CD4-positive, alpha-beta T cell treated with Interleukin-2 at 100 ng/mL for 4 hours (primary cell): Measurements from ENCODE around the gene SUPT3H.
"Not testable (repeated sequence)": the region's sequence is repeated elsewhere in the genome, so short reads cannot be mapped to it uniquely, and the experiment has no call there.

Experiments
- DNase-seq: peaks from one replicate; pipeline ENCODE4 v3.0.0-alpha.2; 2020; ENCODE audit warnings: low spot score

The SUPT3H gene

DNA sequence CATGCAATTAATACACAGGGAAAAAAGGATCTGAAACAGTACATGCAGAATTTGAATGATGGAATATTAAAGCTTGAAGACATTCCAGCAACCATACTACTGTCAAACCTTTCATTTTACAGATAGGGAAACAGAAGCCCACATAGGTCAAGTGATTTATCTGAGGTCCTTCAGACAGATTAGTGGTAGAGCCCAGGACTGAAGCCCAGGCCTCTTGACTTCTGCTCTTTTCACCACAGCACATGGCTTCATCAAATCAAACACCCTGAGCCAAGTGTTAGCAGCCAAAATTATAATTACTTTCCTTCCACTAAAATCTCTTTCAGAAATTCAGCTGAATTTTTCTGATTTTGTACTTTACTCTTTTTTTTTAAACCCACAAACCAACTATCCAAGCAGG is 485.2 kb downstream of the SUPT3H start:
- DNase-seq = no peak

- not testable (repeated sequence) for DNase-seq
Measured at GRCh38 chr6:44879071-44879470, 498.7 kb downstream of the SUPT3H start.

- DNase-seq = not testable (repeated sequence)
Measured at GRCh38 chr6:44876638-44877037, 501.1 kb downstream of the SUPT3H start.

DNA sequence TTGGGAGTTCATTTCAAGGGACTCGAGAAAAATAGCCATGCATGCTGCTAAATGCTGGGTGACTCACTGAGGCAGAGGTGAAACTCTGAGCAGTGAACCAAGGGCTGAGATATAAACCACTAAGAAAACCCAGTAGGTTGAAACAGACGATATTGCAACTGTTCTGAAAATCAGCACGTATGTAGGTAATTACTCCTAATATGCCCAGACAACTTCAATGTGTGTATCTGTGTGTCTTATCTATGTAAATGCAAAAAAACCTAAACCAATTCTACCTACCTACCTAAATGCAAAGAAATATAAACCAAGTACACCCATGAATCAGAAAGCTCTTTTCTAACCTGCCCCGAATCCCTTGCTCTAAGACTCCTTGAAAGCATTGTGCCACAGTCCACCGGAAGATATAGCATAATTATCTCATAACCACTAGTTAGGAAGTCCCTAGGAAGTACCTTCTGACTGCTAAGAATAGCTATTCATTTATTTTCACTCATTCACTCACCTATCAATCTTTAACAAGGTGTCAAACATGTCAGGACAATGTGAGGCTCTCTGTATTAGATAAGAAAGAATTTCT is 508.3 kb downstream of the SUPT3H start:
- DNase-seq = no peak

- no peak for DNase-seq
Measured at GRCh38 chr6:44868910-44869309, 508.8 kb downstream of the SUPT3H start.

- no peak for DNase-seq
Measured at GRCh38 chr6:44868335-44868668, 509.4 kb downstream of the SUPT3H start.

DNA sequence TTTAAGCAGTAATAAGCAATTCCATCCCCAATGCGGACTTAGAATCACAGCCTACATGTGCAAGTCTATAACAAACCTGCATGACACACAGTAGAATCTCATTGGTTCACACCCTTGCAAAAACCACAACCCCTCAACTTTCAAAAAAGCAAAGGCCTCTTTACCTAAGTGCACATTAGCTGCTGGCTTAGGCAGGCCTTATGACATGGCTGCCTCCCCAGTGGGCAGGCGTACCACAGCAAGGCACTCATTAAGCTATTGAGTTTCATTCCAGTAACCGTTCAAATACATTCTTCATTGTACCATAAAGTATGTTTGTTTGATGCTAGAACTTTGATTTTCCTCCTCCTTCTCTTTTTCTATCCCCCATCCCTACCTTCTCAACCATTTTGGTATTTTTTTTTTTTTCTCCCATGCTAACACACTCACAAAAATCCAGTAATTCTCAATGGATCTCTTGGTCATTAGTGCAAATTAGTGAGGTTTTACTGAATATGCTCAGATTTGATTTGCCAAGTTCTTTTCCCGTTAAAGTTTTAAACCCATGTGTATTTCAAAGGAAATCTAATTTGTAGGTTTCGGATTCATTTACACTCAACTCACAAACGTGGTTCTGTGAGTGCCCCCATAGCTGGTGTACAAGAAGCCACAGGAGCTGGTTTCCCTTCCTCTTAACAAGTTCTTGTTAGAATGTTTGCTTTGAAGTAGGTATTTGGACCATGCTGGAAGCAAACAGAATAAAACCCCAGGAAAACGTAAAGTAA is 510.0 kb downstream of the SUPT3H start:
- DNase-seq = no peak

DNA sequence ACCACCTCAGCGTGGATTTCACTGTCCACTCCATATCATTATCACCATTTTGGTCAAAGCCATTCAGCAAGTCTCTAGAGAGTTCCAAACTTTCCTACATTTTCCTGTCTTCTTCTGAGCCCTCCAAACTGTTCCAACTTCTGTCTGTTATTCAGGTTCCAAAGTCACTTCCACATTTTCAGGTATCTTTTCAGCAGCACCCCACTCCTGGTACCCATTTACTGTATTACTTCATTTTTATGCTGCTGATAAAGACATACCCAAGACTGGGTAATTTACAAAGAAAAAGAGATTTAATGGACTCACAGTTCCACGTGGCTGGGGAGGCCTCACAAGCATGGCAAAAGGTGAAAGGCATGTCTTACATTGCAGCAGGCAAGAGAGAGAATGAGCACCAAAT is 512.5 kb downstream of the SUPT3H start:
- not testable (repeated sequence) for DNase-seq

DNA sequence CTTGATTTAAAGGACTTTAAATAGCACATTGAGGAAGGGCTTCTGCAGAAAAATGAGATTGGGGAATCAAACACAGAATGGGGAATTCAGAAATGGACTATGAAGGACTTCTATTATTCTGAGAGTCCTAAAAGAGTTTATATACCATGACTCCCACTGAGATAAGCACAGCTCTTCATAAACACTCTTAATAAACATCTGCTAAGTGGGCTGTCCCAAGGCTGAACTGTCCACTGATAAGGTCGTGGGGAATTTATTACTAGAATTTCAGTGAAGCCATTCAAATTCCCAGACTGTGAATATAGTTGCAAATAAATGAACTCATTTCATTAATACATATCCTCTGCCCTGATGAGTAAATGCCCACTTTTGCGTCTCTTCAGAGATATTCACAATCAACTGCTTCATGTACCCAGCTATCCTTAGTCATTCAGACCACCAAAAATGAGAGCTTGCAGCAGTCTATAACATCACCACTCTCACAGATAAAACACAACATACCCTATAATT is 517.8 kb downstream of the SUPT3H start:
- DNase-seq = no peak

GRCh38 chr6:44858998-44859397 is 518.7 kb downstream of the SUPT3H start:
- peak; percentile 24 for DNase-seq

DNA sequence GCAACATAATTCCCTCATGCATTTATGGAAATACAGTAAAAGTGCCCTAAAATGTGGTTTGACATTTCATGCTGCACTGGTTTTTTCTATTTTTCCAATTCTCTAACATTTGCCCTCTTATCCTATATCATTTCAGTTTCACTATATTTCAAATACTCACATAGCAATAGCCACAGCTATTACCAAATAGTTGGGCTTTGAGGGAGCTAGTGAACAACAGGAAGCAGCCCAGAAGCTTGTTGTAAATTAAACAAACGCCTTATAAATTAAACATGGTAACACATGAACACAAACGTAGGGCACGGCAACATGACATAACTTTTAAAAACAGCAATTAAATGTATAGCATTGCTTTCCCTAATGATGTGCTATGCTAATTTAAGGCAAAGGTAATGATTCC is 521.3 kb downstream of the SUPT3H start:
- no peak for DNase-seq

DNA sequence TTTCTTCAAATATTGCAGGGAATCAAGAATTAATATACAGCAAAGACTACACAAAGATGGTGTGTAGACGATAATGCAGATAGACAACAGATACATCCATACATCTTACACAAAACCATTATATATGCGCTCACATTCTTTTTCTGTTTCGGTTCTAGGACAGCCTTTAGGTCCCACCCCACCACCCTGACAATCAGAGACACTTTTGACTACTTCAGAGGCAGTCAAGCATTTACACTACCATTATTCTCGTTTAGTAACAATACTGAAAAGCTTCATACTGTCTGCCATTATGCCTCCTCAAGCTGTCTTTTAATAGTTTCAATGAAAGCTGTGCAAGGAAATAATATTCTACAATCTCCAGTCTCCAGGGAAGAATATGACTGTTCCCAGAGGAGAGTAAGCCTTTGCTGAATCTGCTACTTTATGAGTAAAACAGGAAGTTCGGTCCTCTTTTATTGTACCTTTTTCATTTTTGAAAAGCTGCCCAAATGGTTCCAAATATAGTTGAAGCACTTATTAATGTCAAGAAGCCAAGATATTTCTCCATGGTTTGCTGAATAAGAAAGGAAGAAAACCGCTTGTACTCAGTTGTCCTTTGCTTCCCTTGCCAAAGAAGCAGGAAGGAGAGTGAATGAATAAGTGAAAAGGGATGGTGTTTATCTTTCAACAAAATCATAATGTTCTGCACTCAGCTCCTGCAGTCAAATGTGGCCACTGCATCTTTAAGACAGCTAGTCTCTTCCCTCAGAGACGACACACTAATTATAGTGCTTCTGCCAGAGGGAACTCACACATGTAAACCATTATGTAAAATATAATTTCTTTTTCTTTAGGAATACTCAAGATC is 521.9 kb downstream of the SUPT3H start:
- DNase-seq = no peak

GRCh38 chr6:44854712-44855443 is 522.9 kb downstream of the SUPT3H start:
- no peak for DNase-seq

GRCh38 chr6:44851176-44851575 is 526.6 kb downstream of the SUPT3H start:
- DNase-seq = no peak

GRCh38 chr6:44850312-44850711 is 527.4 kb downstream of the SUPT3H start:
- DNase-seq = no peak

GRCh38 chr6:44849806-44850205 is 527.9 kb downstream of the SUPT3H start:
- no peak for DNase-seq

- no peak for DNase-seq
Measured at GRCh38 chr6:44843734-44844133, 534.0 kb downstream of the SUPT3H start.

- DNase-seq = no peak
Measured at GRCh38 chr6:44842616-44843015, 535.1 kb downstream of the SUPT3H start.

- DNase-seq = no peak
Measured at GRCh38 chr6:44841829-44842228, 535.9 kb downstream of the SUPT3H start.

GRCh38 chr6:44837741-44838140 is 540.0 kb downstream of the SUPT3H start:
- DNase-seq = no peak

DNA sequence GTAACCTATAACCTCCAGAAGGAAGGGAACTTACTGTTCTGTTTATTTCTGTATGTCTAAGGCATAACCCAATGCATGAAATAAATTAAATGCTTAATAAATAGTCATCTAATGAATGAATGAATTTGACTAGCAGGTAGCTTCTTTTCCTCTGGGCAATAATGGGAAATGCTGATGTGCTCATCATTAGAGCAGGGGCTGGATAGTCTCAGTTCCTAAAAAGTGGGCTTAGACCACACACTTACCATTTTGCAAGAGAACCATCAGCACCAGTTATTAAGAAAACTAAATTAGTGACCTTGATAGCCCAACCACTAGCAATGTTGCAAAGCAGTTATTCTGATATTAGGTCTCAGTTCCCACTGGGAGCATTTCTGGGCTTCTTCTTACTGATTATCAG is 540.5 kb downstream of the SUPT3H start:
- no peak for DNase-seq

DNA sequence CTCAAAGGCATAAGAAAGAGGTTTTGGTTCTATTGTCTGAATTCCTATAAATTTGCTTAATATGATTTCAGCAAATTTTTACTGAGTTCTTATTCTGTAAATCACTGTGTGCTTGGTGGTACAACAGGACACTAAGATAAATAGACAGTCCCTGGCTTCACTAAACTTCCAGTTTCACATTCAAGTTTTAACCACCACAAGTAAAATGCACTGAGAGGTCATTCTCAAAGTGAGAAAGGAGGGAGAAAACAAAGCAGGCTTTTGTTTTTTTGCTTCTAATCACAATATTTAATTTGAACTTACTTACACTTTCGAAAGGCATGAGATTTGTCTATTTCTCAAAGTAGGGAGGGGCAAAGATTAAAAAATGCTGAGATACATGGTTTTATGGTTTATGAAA is 544.5 kb downstream of the SUPT3H start:
- no peak for DNase-seq
